Hepatocyte (in vitro differentiated cells): ENCODE measurements around the gene MICAL3. TPM values are rescaled to one million over a fixed set of nuclear protein-coding genes. Genes with fewer than 3 reads are reported as not detected.

ENCODE experiments used
- DNase-seq: peaks from one replicate; pipeline ENCODE4 v3.0.0-alpha.2; 2016; ENCODE audit warnings: low spot score
- H2AFZ ChIP-seq: fragments of 200-600 bp; sonication (generic); 2 replicates; pipeline ENCODE4 v1.6.0; 2016; ENCODE audit warnings: antibody characterized with exemption, mild to moderate bottlenecking
- H3K27ac ChIP-seq: fragments of 200-600 bp; sonication (generic); 2 replicates; pipeline ENCODE4 v1.5.1; 2016; ENCODE audit warnings: mild to moderate bottlenecking
- H3K27me3 ChIP-seq: fragments of 200-600 bp; sonication (generic); 2 replicates; pipeline ENCODE4 v1.6.1; 2016
- H3K36me3 ChIP-seq: fragments of 200-600 bp; sonication (generic); replicated peaks from 2 replicates; pipeline ENCODE4 v1.5.1; 2016; ENCODE audit warnings: low read depth; ENCODE audit not compliant: insufficient read depth
- H3K4me1 ChIP-seq: fragments of 200-600 bp; sonication (generic); 2 replicates; pipeline ENCODE4 v1.5.1; 2016; ENCODE audit warnings: mild to moderate bottlenecking, moderate library complexity; ENCODE audit not compliant: insufficient read depth
- H3K4me2 ChIP-seq: fragments of 200-600 bp; sonication (generic); 2 replicates; pipeline ENCODE4 v1.6.0; 2016
- H3K4me3 ChIP-seq: fragments of 200-600 bp; sonication (generic); 2 replicates; pipeline ENCODE4 v1.5.1; 2016; ENCODE audit warnings: mild to moderate bottlenecking
- H3K79me2 ChIP-seq: fragments of 200-600 bp; sonication (generic); 2 replicates; pipeline ENCODE4 v1.6.0; 2017; ENCODE audit warnings: mild to moderate bottlenecking
- H3K9me2 ChIP-seq: fragments of 200-600 bp; sonication (generic); replicated peaks from 2 replicates; pipeline ENCODE4 v1.6.0; 2017; ENCODE audit warnings: mild to moderate bottlenecking; ENCODE audit not compliant: insufficient read depth
- H3K9me3 ChIP-seq: fragments of 200-600 bp; sonication (generic); 2 replicates; pipeline ENCODE4 v1.5.1; 2016; ENCODE audit warnings: low read depth, mild to moderate bottlenecking
- H4K20me1 ChIP-seq: fragments of 200-600 bp; sonication (generic); 2 replicates; pipeline ENCODE4 v1.6.0; 2016; ENCODE audit warnings: mild to moderate bottlenecking; ENCODE audit not compliant: insufficient read depth, poor library complexity, severe bottlenecking
- CTCF ChIP-seq: fragments of 200-600 bp; sonication (generic); IDR thresholded peaks from 2 replicates; pipeline ENCODE4 v1.5.1; 2016; ENCODE audit warnings: antibody characterized with exemption, mild to moderate bottlenecking; ENCODE audit not compliant: poor library complexity
- EZH2 ChIP-seq: fragments of 200-600 bp; sonication (generic); IDR thresholded peaks from 2 replicates; pipeline ENCODE4 v1.6.1; 2016; ENCODE audit warnings: antibody characterized with exemption, mild to moderate bottlenecking, borderline replicate concordance
- EZH2phosphoT487 ChIP-seq: fragments of 200-600 bp; sonication (generic); IDR thresholded peaks from one replicate; pipeline ENCODE4 v1.6.1; 2018; ENCODE audit warnings: antibody characterized with exemption, mild to moderate bottlenecking, low read depth, moderate library complexity; ENCODE audit not compliant: unreplicated experiment, severe bottlenecking
- WGBS: methylation state at CpG from one replicate; pipeline ENCODE4 v1.1.6; 2016; ENCODE audit warnings: low lambda C conversion rate; ENCODE audit errors: missing lambda C conversion rate; 5-methylcytosine and 5-hydroxymethylcytosine counted together
- polyA plus RNA-seq: library from polyadenylated mRNA; unstranded; fragments of >200 nt; fragmentation: Nextera tagmentation; extraction: Ambion mirVana; gene quantifications from 2 replicates; pipeline ENCODE4 v1.2.1, GENCODE V29; 2016
- total RNA-seq: library from RNA; depleted of rRNA; stranded (reverse); fragments of >200 nt; gene quantifications from 2 replicates; pipeline ENCODE4 v1.2.3, GENCODE V29; 2014

MICAL3 gene
- total and polyA plus RNA-seq, 2 experiments from 2014 or later = 4.6 to 22.7 TPM

- TF ChIP-seq EZH2 = no peak
- no peak for TF ChIP-seq CTCF
- TF ChIP-seq EZH2phosphoT487 = no peak
- WGBS = 98% methylated on average over 8 of the region's 8 CpGs
- H3K4me1 ChIP-seq = no peaks in the 10 kb centered on the region
Observed at GRCh38 chr22:17963015-17963414, 61.3 kb downstream of the MICAL3 start.

GRCh38 chr22:17962168-17962567 lies 62.2 kb downstream of the MICAL3 start:
- Histone ChIP-seq H3K4me2 (no peak overlapping the region), H3K27me3 (no peaks in the 10 kb centered on the region), H2AFZ (no peak overlapping the region), H3K4me3 (no peak overlapping the region), H4K20me1 (peaks cover 9% of the 10 kb centered on the region), H3K79me2 (peaks cover 72% of the 10 kb centered on the region), H3K36me3 (no peaks in the 10 kb centered on the region), H3K9me3 (no peaks in the 10 kb centered on the region), H3K4me1 (no peaks in the 10 kb centered on the region), H3K27ac (no peak overlapping the region), H3K9me2 (no peaks in the 10 kb centered on the region)
- TF ChIP-seq EZH2phosphoT487 (no peak), EZH2 (no peak), CTCF (no peak)
- 94% methylated on average over 13 of the region's 13 CpGs for WGBS
- no peak for DNase-seq

More at GRCh38 chr22:17963015-17963414, 61.3 kb downstream of the MICAL3 start:
- no peak for DNase-seq
- Histone ChIP-seq H3K4me2 (no peak overlapping the region), H3K4me3 (no peak overlapping the region), H3K36me3 (no peaks in the 10 kb centered on the region), H3K9me2 (no peaks in the 10 kb centered on the region), H3K79me2 (peaks cover 77% of the 10 kb centered on the region), H4K20me1 (peaks cover 9% of the 10 kb centered on the region), H3K27me3 (no peaks in the 10 kb centered on the region), H2AFZ (no peak overlapping the region), H3K27ac (no peak overlapping the region), H3K9me3 (no peaks in the 10 kb centered on the region)

GRCh38 chr22:17961446-17961729 lies 63.0 kb downstream of the MICAL3 start:
- H3K27me3 ChIP-seq = no peaks in the 10 kb centered on the region
- no peak overlapping the region for H3K4me3 ChIP-seq
- TF ChIP-seq EZH2phosphoT487 (no peak), CTCF (no peak), EZH2 (no peak)
- peaks cover 4% of the 10 kb centered on the region for H4K20me1 ChIP-seq
- no peak overlapping the region for H2AFZ ChIP-seq
- DNase-seq = no peak
- H3K79me2 ChIP-seq = peaks cover 72% of the 10 kb centered on the region
- 33% methylated on average over 1 of the region's 1 CpG for WGBS
- no peak overlapping the region for H3K4me2 ChIP-seq
- H3K9me2 ChIP-seq = no peaks in the 10 kb centered on the region
- no peaks in the 10 kb centered on the region for H3K9me3 ChIP-seq
- no peak overlapping the region for H3K27ac ChIP-seq
- no peaks in the 10 kb centered on the region for H3K36me3 ChIP-seq
- no peaks in the 10 kb centered on the region for H3K4me1 ChIP-seq

- Histone ChIP-seq H3K27ac (no peak overlapping the region), H3K27me3 (no peaks in the 10 kb centered on the region), H4K20me1 (peaks cover 4% of the 10 kb centered on the region), H2AFZ (no peak overlapping the region), H3K4me3 (no peak overlapping the region), H3K36me3 (no peaks in the 10 kb centered on the region), H3K9me2 (no peaks in the 10 kb centered on the region), H3K9me3 (no peaks in the 10 kb centered on the region), H3K4me1 (no peaks in the 10 kb centered on the region), H3K79me2 (peaks cover 71% of the 10 kb centered on the region), H3K4me2 (no peak overlapping the region)
- DNase-seq = no peak
- TF ChIP-seq EZH2 = no peak
- 84% methylated on average over 16 of the region's 19 CpGs for WGBS
Observed at GRCh38 chr22:17960695-17961445, 63.5 kb downstream of the MICAL3 start.
